K562 (cell line): Measurements from ENCODE around the gene TFEB.

ENCODE experiments used
- ATF6 ChIP-seq: sonication (generic); formaldehyde crosslinking; IDR thresholded peaks from 2 replicates; pipeline ENCODE4 v1.4.0; 2020; ENCODE audit warnings: mild to moderate bottlenecking, missing genetic modification reagents
- CTCF ChIP-seq, 3 experiments: IDR thresholded peaks in 2 of 3; conservative IDR thresholded peaks in 1 of 3; 2 replicates each; pipeline ENCODE4 v1.5.1; 2011 to 2012; ENCODE audit warnings: low read length in 3 of 3, mild to moderate bottlenecking in 3 of 3, control low read depth in 2 of 3, improper control_type of control experiment in 1 of 3, inconsistent platforms in 1 of 3, low read depth in 1 of 3, mixed read lengths in 1 of 3, moderate library complexity in 1 of 3; ENCODE audit not compliant: insufficient read depth in 2 of 3
- ETV6 ChIP-seq, 3 experiments: fragments of 150-350 bp in 1 of 3; sonication (generic) in 1 of 3; formaldehyde crosslinking in 1 of 3; IDR thresholded peaks; 2 replicates each; pipeline versions ENCODE4 v1.6.1 to v1.8.0; 2014 to 2022; ENCODE audit warnings: borderline replicate concordance in 2 of 3, low read depth in 2 of 3, antibody characterized with exemption in 1 of 3, low read length in 1 of 3, mild to moderate bottlenecking in 1 of 3, missing genetic modification reagents in 1 of 3
- EZH2 ChIP-seq: IDR thresholded peaks from 2 replicates; pipeline ENCODE4 v1.6.1; 2012; ENCODE audit warnings: low read depth, mild to moderate bottlenecking, inconsistent platforms, low read length, borderline replicate concordance
- HDAC3 ChIP-seq: fragments of 450-650 bp; IDR thresholded peaks from 2 replicates; pipeline ENCODE4 v1.6.1; 2018; ENCODE audit warnings: borderline replicate concordance, mild to moderate bottlenecking, moderate library complexity; ENCODE audit not compliant: partially characterized antibody
- PCBP2 ChIP-seq: fragments of 200-400 bp; formaldehyde crosslinking; IDR thresholded peaks from 2 replicates; pipeline ENCODE4 v1.6.1; 2018; ENCODE audit warnings: low read length, low read depth, mild to moderate bottlenecking, moderate library complexity; ENCODE audit not compliant: poor library complexity, severe bottlenecking
- PHF8 ChIP-seq: fragments of 200-600 bp; sonication (generic); IDR thresholded peaks from 2 replicates; pipeline ENCODE4 v1.6.1; 2012; ENCODE audit warnings: mixed run types, mild to moderate bottlenecking, inconsistent platforms, low read length, moderate library complexity, borderline replicate concordance
- POU5F1 ChIP-seq: fragments of 150-350 bp; IDR thresholded peaks from 2 replicates; pipeline ENCODE4 v1.6.1; 2014; ENCODE audit warnings: borderline replicate concordance, low read length, low read depth, mild to moderate bottlenecking; ENCODE audit not compliant: partially characterized antibody
- SNAPC5 ChIP-seq: fragments of 250-450 bp; sonication (Bioruptor Pico); IDR thresholded peaks from 2 replicates; pipeline ENCODE4 v1.8.0; 2021; ENCODE audit warnings: moderate library complexity, mild to moderate bottlenecking, inconsistent platforms
- STAT5A ChIP-seq: IDR thresholded peaks from 2 replicates; pipeline ENCODE4 v1.6.1; 2012; ENCODE audit warnings: low read length, inconsistent platforms, borderline replicate concordance
- ZNF318 ChIP-seq, 2 experiments: fragments of 450-650 bp; IDR thresholded peaks; 2 replicates each; pipeline ENCODE4 v1.6.1; 2016; ENCODE audit warnings: mild to moderate bottlenecking in 2 of 2, borderline replicate concordance in 1 of 2, low read depth in 1 of 2, moderate library complexity in 1 of 2

GRCh38 chr6:41780551-41781365 is 45.4 kb upstream of the TFEB start, which contains the start of gene PRICKLE4:
- peak; percentile 51; the same call in 1 of the 2 replicates for TF ChIP-seq PHF8
- TF ChIP-seq ETV6 (IDR thresholded peaks at IDR 0.05; ENCODE audit: borderline replicate concordance in 1 of 2, low read depth in 2 of 2, low read length in 1 of 2) = no peak
- TF ChIP-seq ETV6 (CRISPR knock-in tag; IDR thresholded peaks at IDR 0.05; ENCODE audit: borderline replicate concordance) = no peak
- TF ChIP-seq SNAPC5 (CRISPR knock-in tag) = no peak
- no peak for TF ChIP-seq CTCF (IDR thresholded peaks at IDR 0.05 in 2 of 3, conservative IDR thresholded peaks at IDR 0.05 in 1 of 3; ENCODE audit: insufficient read depth in 2 of 3, low read depth in 1 of 3, low read length in 3 of 3)
- no peak for TF ChIP-seq STAT5A
- TF ChIP-seq ATF6 (CRISPR knock-in tag) = no peak
- no peak for TF ChIP-seq POU5F1
- TF ChIP-seq PCBP2 = no peak
- no peak for TF ChIP-seq EZH2
- TF ChIP-seq ZNF318 (IDR thresholded peaks at IDR 0.05; ENCODE audit: borderline replicate concordance in 1 of 2, low read depth in 1 of 2) = no peak
- TF ChIP-seq HDAC3 = no peak
